ENCODE data around the gene ZNF221.

The ZNF221 gene

DNA sequence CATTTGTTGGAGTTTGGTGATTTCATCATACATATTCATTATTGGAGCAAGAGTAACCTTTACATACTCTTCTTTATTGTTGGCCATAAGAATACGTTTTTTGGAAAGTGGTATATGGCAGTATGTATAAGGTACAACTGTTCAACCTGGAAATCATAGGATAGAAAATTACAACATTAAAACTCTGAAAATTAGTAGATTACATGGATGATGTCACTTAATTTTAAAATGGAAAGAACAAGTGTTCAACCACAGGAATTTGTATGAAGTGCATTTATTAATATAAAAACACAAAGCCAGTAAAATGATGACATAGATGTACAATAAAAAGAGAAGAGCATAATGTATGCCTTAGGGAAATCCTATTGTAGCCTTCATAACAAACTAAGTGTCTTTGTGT lies 25.7 kb downstream of the ZNF221 start:
- TF ChIP-seq, protein P1, sequence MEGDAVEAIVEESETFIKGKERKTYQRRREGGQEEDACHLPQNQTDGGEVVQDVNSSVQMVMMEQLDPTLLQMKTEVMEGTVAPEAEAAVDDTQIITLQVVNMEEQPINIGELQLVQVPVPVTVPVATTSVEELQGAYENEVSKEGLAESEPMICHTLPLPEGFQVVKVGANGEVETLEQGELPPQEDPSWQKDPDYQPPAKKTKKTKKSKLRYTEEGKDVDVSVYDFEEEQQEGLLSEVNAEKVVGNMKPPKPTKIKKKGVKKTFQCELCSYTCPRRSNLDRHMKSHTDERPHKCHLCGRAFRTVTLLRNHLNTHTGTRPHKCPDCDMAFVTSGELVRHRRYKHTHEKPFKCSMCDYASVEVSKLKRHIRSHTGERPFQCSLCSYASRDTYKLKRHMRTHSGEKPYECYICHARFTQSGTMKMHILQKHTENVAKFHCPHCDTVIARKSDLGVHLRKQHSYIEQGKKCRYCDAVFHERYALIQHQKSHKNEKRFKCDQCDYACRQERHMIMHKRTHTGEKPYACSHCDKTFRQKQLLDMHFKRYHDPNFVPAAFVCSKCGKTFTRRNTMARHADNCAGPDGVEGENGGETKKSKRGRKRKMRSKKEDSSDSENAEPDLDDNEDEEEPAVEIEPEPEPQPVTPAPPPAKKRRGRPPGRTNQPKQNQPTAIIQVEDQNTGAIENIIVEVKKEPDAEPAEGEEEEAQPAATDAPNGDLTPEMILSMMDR (IDR thresholded peaks at IDR 0.05), result no peak

DNA sequence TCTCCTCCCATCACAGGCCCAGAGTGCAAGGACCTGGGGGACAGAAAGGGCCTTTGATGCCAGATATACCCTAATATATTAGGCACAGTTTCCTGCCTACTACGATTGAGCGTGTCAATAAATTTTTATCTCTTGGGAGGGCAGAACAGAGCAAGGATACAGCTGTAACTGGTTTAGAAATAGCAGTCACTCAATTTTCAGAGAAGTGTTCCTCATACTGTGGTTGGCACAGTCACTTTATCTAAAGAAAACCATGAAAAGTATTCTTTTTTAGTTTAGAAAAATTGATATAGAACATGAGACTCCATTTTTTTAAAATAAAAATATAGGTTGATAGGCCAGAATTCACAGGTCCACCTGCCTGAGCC lies 32.5 kb downstream of the ZNF221 start:
- TF ChIP-seq, protein P1 (IDR thresholded peaks at IDR 0.05), result no peak

DNA sequence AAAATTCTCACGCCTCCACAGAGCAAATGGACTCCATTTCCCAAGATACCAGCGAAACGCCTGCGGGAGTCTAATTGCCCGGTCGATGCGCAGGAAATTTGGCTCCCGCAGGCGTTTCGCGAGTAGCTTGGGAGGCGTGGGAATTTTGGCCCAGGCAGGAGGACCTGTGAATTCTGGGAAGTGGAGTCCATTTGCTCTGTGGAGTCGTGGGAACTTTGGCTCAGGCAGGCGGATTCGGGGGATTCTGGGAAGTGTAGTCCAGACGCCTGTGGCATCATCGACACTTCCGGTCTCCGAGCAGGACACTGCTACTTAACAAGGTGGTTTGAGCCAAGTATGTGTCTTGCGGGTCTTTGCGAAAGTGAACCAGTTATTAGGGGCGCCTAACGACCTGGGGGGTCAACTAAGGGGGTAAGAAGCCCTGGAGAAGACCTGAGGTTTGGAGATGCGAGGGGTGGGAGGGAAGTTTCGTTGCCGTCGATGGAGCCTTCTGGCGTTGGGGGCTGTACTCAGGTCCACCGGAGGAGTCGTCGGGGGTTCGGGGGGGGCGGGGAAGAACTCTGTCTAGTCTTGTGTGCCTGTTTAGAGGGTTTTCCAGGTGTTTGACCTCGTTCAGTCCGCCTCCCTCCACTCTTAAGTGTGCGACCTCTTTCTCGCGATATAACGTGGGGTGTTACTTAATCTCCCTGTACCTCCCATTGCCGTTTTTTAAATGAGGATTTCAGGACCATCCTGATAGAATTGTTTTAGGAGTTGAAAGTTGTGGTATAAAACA lies 33.1 kb downstream of the ZNF221 start, which contains the start of gene ZNF155:
ZNF155 (plus strand) TSS at position 277 of the 775 bp plus-strand sequence. CDS start 4,356 bp downstream, outside the sequence.
- TF ChIP-seq, protein P1 (IDR thresholded peaks at IDR 0.05), result no peak

DNA sequence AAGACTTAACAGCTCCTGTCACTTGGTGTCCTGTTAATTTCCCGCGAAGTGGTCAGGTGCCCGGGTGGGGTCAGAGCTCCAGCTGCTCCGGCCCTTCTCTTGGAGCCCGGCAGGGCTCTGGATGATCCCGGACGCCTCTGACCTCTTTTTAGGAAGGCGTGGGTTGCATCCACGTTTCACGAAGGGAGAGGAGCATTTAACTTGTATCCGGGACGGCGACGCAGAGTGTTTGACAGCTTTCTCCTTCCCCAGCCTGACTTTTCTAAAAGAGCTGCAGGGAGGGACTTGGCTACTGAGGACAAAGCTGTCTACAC lies 33.6 kb downstream of the ZNF221 start:
- TF ChIP-seq, protein P1 (IDR thresholded peaks at IDR 0.05), result no peak

DNA sequence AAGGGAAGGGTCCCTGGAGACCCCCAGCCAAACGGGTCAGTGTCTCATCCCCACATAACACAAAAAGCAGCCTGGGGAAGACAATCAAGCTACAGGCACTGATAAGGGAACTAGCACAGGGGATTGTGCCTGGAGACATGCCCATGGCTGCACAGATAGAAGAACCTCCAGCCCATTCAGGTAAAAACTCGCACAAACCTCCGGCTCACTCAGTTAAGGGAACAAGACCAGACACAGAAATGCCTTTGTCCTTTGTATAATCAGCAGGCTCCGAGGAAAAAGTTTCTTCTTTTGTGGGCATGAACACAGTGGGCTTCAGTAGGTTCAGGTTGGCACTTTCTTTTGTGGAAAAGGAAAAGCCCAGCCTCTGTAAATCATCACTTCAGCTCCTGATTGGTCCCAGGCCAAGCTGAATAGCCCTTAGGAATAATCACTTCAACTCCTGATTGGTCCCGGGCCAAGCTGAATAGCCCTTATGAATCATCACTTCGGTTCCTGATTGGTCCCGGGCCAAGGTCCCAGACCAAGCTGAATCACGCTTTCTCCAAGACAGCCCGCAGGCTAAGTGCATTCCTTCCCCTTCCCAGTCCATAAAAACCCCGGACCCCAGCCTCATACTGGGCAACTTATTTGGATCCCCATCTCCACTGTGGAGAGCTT lies 46.7 kb downstream of the ZNF221 start:
- TF ChIP-seq, protein P1 (IDR thresholded peaks at IDR 0.05), result no peak

DNA sequence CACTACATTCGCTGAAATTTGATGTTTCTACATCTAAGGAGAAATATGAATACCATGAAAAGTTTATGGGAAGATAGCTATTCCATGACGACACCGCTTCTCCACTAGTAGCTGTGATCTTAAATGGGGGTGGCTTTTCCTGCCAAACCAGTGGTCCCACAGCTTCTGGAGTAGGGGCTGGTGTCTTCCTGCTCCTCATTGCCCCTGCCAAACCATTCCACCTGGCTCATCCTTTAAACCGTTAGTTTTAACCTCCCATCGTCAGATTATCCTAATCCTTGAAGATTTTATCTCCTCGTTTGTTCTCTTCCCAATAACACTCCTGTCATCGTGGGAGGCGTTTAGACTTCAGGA lies 51.2 kb downstream of the ZNF221 start:
- TF ChIP-seq, protein P1 (IDR thresholded peaks at IDR 0.05), result no peak

DNA sequence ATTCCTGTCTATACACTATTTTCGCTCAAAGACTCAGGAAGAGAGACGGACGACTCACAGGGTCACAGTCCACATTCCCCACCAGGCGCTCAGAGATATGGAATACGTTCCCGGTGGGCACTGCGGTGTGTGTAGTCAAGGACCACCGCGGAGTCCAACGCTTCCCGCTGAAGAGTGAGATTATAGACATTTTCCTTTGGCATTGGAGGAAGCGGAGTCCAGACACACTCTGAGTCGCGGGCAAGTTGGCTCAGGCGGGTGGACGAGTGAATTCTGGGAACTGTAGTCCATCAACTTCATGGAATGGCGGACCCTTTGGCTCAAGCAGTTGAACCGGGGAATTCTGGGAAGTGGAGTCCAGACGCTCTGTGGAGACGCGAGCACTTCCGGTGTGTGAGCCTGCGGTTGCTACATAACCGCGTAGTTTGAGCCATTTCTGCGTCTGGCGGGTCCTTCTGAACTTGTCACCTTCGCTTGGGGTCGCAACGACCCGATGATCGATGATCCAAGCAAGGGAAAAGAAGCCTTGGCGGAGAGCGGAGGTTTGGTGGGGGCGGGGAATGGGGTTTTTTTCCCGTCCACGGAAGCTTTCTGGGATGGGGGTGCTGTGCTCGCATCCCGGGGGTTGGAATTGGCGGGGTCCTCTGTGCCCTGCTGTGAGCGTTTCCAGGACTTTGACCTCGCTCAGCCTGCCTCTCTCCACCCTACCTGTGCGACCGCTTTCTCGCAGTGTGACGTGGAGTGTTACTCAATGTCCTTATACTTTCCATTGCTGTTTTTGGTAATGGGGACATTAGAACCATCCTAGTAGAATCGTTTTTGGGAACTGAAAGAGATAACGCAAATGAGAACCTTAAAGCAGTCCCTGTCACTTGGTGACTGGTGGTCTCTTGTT lies 51.8 kb downstream of the ZNF221 start, which contains the start of gene ZNF230:
ZNF230 (plus strand) TSS at position 392 of the 895 bp plus-strand sequence. CDS start 4,122 bp downstream, outside the sequence.
- TF ChIP-seq, protein P1 (IDR thresholded peaks at IDR 0.05), result no peak

Data from LNCAP (cell line).